Thyroid gland (tissue), 4 donors: ENCODE measurements around the gene RAPGEF6.

Experiments used
- CTCF ChIP-seq, 6 experiments: fragments of 200-600 bp in 3 of 6; fragments of 450-650 bp in 3 of 6; sonication (generic) in 3 of 6; IDR thresholded peaks; one replicate each; pipeline ENCODE4 v1.5.1; 2016 to 2019; ENCODE audit warnings: antibody characterized with exemption in 6 of 6, mild to moderate bottlenecking in 2 of 6, inconsistent platforms in 1 of 6, moderate library complexity in 1 of 6
- POLR2A ChIP-seq, 2 donors: fragments of 450-650 bp; IDR thresholded peaks; one replicate each; pipeline ENCODE4 v1.6.1; 2017; ENCODE audit warnings: antibody characterized with exemption in 2 of 2, mild to moderate bottlenecking in 2 of 2, moderate library complexity in 1 of 2

- no peak for TF ChIP-seq CTCF (IDR thresholded peaks at IDR 0.05)
- no peak for TF ChIP-seq POLR2A (IDR thresholded peaks at IDR 0.05)
Measured at GRCh38 chr5:131672776-131673175, 37.7 kb upstream of the RAPGEF6 start.
